Right atrium auricular region (tissue), 2 donors: ENCODE data around the gene ELMO1. TPM values are rescaled to one million over a fixed set of nuclear protein-coding genes. Genes with fewer than 3 reads are reported as not detected.

Source experiments
- DNase-seq: peaks from one replicate; pipeline ENCODE4 v3.0.0-alpha.2; 2019; ENCODE audit warnings: low spot score
- H3K27ac ChIP-seq, 2 donors: fragments of 200-600 bp; sonication (generic); 1 replicate in 1 of 2; 2 replicates in 1 of 2; pipeline ENCODE4 v1.5.1; 2016 to 2019
- H3K27me3 ChIP-seq, 2 donors: fragments of 200-600 bp; sonication (generic); one replicate each; pipeline versions ENCODE4 v1.5.1 to v1.6.0; 2017 to 2019
- H3K36me3 ChIP-seq: fragments of 200-600 bp; sonication (generic); one replicate; pipeline ENCODE4 v1.5.1; 2016
- H3K4me1 ChIP-seq, 2 donors: fragments of 200-600 bp; sonication (generic); one replicate each; pipeline versions ENCODE4 v1.5.1 to v1.6.0; 2017 to 2019
- H3K4me3 ChIP-seq, 2 donors: fragments of 200-600 bp; sonication (generic); 1 replicate in 1 of 2; 2 replicates in 1 of 2; pipeline ENCODE4 v1.5.1; 2017 to 2019; ENCODE audit warnings: mild to moderate bottlenecking in 1 of 2, moderate library complexity in 1 of 2
- H3K9me3 ChIP-seq, 2 donors: fragments of 200-600 bp; sonication (generic); one replicate each; pipeline ENCODE4 v1.5.1; 2019
- CTCF ChIP-seq, 2 donors: fragments of 200-600 bp; sonication (generic); IDR thresholded peaks; one replicate each; pipeline ENCODE4 v1.5.1; 2019; ENCODE audit warnings: antibody characterized with exemption in 2 of 2
- total RNA-seq, 2 donors: library from RNA; depleted of rRNA; stranded (reverse); fragments of >200 nt; gene quantifications; one replicate each; pipeline ENCODE4 v1.1.0, GENCODE V29; 2016

The ELMO1 gene
- total RNA-seq, 2 donors from 2014 or later: 24.4 to 45.1 TPM

- H3K9me3 ChIP-seq: no peaks in the 10 kb centered on the region
- no peaks in the 10 kb centered on the region for H3K36me3 ChIP-seq
- no peaks in the 10 kb centered on the region for H3K27me3 ChIP-seq
- peaks cover 0 to 16% of the 10 kb centered on the region in 2 donors for H3K4me1 ChIP-seq
- no peak for DNase-seq
- no peak overlapping the region for H3K27ac ChIP-seq
- no peak overlapping the region for H3K4me3 ChIP-seq
- no peak for TF ChIP-seq CTCF (IDR thresholded peaks at IDR 0.05)
Observed at GRCh38 chr7:37131855-37132254, 316.8 kb downstream of the ELMO1 start.

- no peak overlapping the region for H3K4me3 ChIP-seq
- no peak for DNase-seq
- no peaks in the 10 kb centered on the region for H3K36me3 ChIP-seq
- no peak for TF ChIP-seq CTCF (IDR thresholded peaks at IDR 0.05)
- H3K9me3 ChIP-seq: no peaks in the 10 kb centered on the region
- H3K4me1 ChIP-seq: peaks cover 0 to 16% of the 10 kb centered on the region in 2 donors
- H3K27ac ChIP-seq: no peak overlapping the region
- no peaks in the 10 kb centered on the region for H3K27me3 ChIP-seq
Observed at GRCh38 chr7:37129035-37129425, 319.6 kb downstream of the ELMO1 start.

GRCh38 chr7:37128327-37129034 lies 320.2 kb downstream of the ELMO1 start:
- no peak for DNase-seq
- no peaks in the 10 kb centered on the region for H3K27me3 ChIP-seq
- H3K4me3 ChIP-seq: no peak overlapping the region
- no peaks in the 10 kb centered on the region for H3K9me3 ChIP-seq
- no peak for TF ChIP-seq CTCF (IDR thresholded peaks at IDR 0.05)
- H3K4me1 ChIP-seq: peaks cover 0 to 16% of the 10 kb centered on the region in 2 donors
- no peak overlapping the region for H3K27ac ChIP-seq
- no peaks in the 10 kb centered on the region for H3K36me3 ChIP-seq

- no peak for TF ChIP-seq CTCF (IDR thresholded peaks at IDR 0.05)
- Histone ChIP-seq H3K9me3 (no peaks in the 10 kb centered on the region), H3K4me1 (peaks cover 0 to 8% of the 10 kb centered on the region in 2 donors), H3K36me3 (no peaks in the 10 kb centered on the region), H3K4me3 (no peak overlapping the region), H3K27me3 (no peaks in the 10 kb centered on the region), H3K27ac (no peak overlapping the region)
- no peak for DNase-seq
Observed at GRCh38 chr7:37119296-37119860, 329.3 kb downstream of the ELMO1 start.

- Histone ChIP-seq H3K4me3 (no peak overlapping the region), H3K4me1 (peaks cover 0 to 8% of the 10 kb centered on the region in 2 donors), H3K36me3 (no peaks in the 10 kb centered on the region), H3K27ac (no peak overlapping the region), H3K9me3 (no peaks in the 10 kb centered on the region), H3K27me3 (no peaks in the 10 kb centered on the region)
- no peak for TF ChIP-seq CTCF (IDR thresholded peaks at IDR 0.05)
- DNase-seq: no peak
Observed at GRCh38 chr7:37118004-37118403, 330.7 kb downstream of the ELMO1 start.
